KG1 (cell line): ENCODE measurements around the gene FLT4.

Source experiments
- DNase-seq: peaks from one replicate; lab custom pipeline; 2025; lab: John Stamatoyannopoulos, UW

Gene FLT4

GRCh38 chr5:180642181-180642775, 7.1 kb downstream of the FLT4 start:
- no peak for DNase-seq

- DNase-seq: no peak
These were observed 7.9 kb downstream of the FLT4 start for GRCh38 chr5:180641566-180641900.

GRCh38 chr5:180640861-180641565, 8.4 kb downstream of the FLT4 start:
- no peak for DNase-seq

GRCh38 chr5:180640611-180640860, 8.9 kb downstream of the FLT4 start:
- DNase-seq: no peak

GRCh38 chr5:180639741-180640610, 9.4 kb downstream of the FLT4 start:
- DNase-seq: no peak

GRCh38 chr5:180639287-180639686, 10.1 kb downstream of the FLT4 start:
- DNase-seq: no peak

- DNase-seq: no peak
These were observed 11.3 kb downstream of the FLT4 start for GRCh38 chr5:180637962-180638680.

GRCh38 chr5:180636403-180637075, 12.9 kb downstream of the FLT4 start:
- DNase-seq: no peak

GRCh38 chr5:180636016-180636402, 13.4 kb downstream of the FLT4 start:
- DNase-seq: no peak

- no peak for DNase-seq
These were observed 15.9 kb downstream of the FLT4 start for GRCh38 chr5:180633283-180634177.

GRCh38 chr5:180632768-180633167, 16.6 kb downstream of the FLT4 start:
- no peak for DNase-seq

- DNase-seq: no peak
These were observed 17.6 kb downstream of the FLT4 start for GRCh38 chr5:180631549-180632383.

- DNase-seq: no peak
These were observed 19.0 kb downstream of the FLT4 start for GRCh38 chr5:180630426-180630825.

GRCh38 chr5:180629831-180630382, 19.5 kb downstream of the FLT4 start:
- DNase-seq: no peak

GRCh38 chr5:180628827-180629750, 20.3 kb downstream of the FLT4 start:
- DNase-seq: no peak

GRCh38 chr5:180628211-180628610, 21.2 kb downstream of the FLT4 start:
- no peak for DNase-seq

GRCh38 chr5:180627386-180628120, 21.8 kb downstream of the FLT4 start:
- no peak for DNase-seq
